AG04450 (cell line): ENCODE measurements around the gene KRTAP4-3. TPM values are rescaled to one million over a fixed set of nuclear protein-coding genes. Genes with fewer than 3 reads are reported as not detected.

ENCODE experiments used
- CTCF ChIA-PET: fragments of 300-600, 350-600 bp; formaldehyde crosslinking; extraction: SDS; loops from one replicate; lab custom pipeline; 2022; ENCODE audit warnings: antibody characterized with exemption, inconsistent platforms; lab: Charles Lee
- POLR2A ChIA-PET: fragments of 350-600 bp; formaldehyde crosslinking; extraction: SDS; loops from one replicate; lab custom pipeline; 2021; ENCODE audit warnings: antibody characterized with exemption, inconsistent platforms; lab: Yijun Ruan, JAX
- DNase-seq: peaks from one replicate; pipeline ENCODE4 v3.0.0-alpha.2; 2011; ENCODE audit warnings: low read depth, low spot score
- H3K27ac ChIP-seq: one replicate; pipeline ENCODE4 v1.5.1; 2012; ENCODE audit warnings: low read depth, low read length, control low read depth
- H3K27me3 ChIP-seq: one replicate; pipeline ENCODE4 v1.6.0; 2012; ENCODE audit warnings: low read length; ENCODE audit not compliant: control insufficient read depth, insufficient read depth
- H3K4me3 ChIP-seq: 2 replicates; pipeline ENCODE4 v1.5.1; 2011; ENCODE audit warnings: mild to moderate bottlenecking, low read depth, low read length, control low read depth
- H3K9me3 ChIP-seq: 2 replicates; pipeline ENCODE4 v1.5.1; 2012; ENCODE audit warnings: low read length; ENCODE audit not compliant: control insufficient read depth, insufficient read depth
- CTCF ChIP-seq: IDR thresholded peaks from 2 replicates; pipeline ENCODE4 v1.5.1; 2011; ENCODE audit warnings: low read depth, low read length, control low read depth, inconsistent platforms
- polyA plus RNA-seq: library from polyadenylated mRNA; depleted of rRNA; stranded (reverse); fragments of >200 nt; gene quantifications from 2 replicates; pipeline ENCODE4 v1.2.3, GENCODE V29; 2011

Gene KRTAP4-3
- polyA plus RNA-seq, 1 experiment, result not detected

- no peak for DNase-seq
- ChIA-PET POLR2A (no interaction called here), CTCF (no interaction called here)
- Histone ChIP-seq H3K9me3 (peaks cover 5% of the 10 kb centered on the region; the same call in 1 of the 2 replicates), H3K27ac (no peak within 1 kb of the TSS), H3K4me3 (no peak within 1 kb of the TSS), H3K27me3 (no peaks in the 10 kb centered on the region)
- TF ChIP-seq CTCF, result no peak
Observed at GRCh38 chr17:41184480-41184961, 16.5 kb upstream of the KRTAP4-3 start, which contains the start of gene KRTAP4-1. KRTAP4-1 (minus strand) TSS chr17:41184911; CDS start chr17:41184854, 57 bp downstream.

GRCh38 chr17:41178843-41179616 lies 11.0 kb upstream of the KRTAP4-3 start:
- Histone ChIP-seq H3K27me3 (no peaks in the 10 kb centered on the region), H3K27ac (no peak overlapping the region), H3K9me3 (peaks cover 4% of the 10 kb centered on the region; the same call in 1 of the 2 replicates), H3K4me3 (no peak overlapping the region)
- DNase-seq, result no peak
- ChIA-PET CTCF (no interaction called here), POLR2A (no interaction called here)
- TF ChIP-seq CTCF, result no peak

- Histone ChIP-seq H3K4me3 (no peak overlapping the region), H3K9me3 (peaks cover 4% of the 10 kb centered on the region; the same call in 1 of the 2 replicates), H3K27me3 (no peaks in the 10 kb centered on the region), H3K27ac (no peak overlapping the region)
- ChIA-PET CTCF (interaction anchor here (0.7 kb wide), 1 partner anchor 17 kb away, joined by 3 read pairs; no protein-coding TSS in a partner anchor), POLR2A (no interaction called here)
- no peak for TF ChIP-seq CTCF
- no peak for DNase-seq
Observed at GRCh38 chr17:41178341-41178740, 10.3 kb upstream of the KRTAP4-3 start.

- no peak within 1 kb of the TSS for H3K27ac ChIP-seq
- no peaks in the 10 kb centered on the region for H3K27me3 ChIP-seq
- POLR2A ChIA-PET, result no interaction called here
- no peak for DNase-seq
- CTCF ChIA-PET, result interaction anchor here (0.7 kb wide), 1 partner anchor 17 kb away, joined by 3 read pairs; no protein-coding TSS in a partner anchor
- peaks cover 4% of the 10 kb centered on the region; the same call in 1 of the 2 replicates for H3K9me3 ChIP-seq
- H3K4me3 ChIP-seq, result no peak within 1 kb of the TSS
- TF ChIP-seq CTCF, result no peak
Observed at GRCh38 chr17:41177727-41178271, 9.8 kb upstream of the KRTAP4-3 start, which contains the start of gene KRTAP4-2. KRTAP4-2 (minus strand) TSS chr17:41178221; CDS start chr17:41178164, 57 bp downstream.
